ENCODE measurements around the gene RBCK1. TPM values are rescaled to one million over a fixed set of nuclear protein-coding genes. Genes with fewer than 3 reads are reported as not detected.
"Not testable (repeated sequence)": the region's sequence is repeated elsewhere in the genome, so short reads cannot be mapped to it uniquely, and the experiment has no call there.

RBCK1 gene
- polyA plus RNA-seq, 1 experiment = 130 TPM

DNA sequence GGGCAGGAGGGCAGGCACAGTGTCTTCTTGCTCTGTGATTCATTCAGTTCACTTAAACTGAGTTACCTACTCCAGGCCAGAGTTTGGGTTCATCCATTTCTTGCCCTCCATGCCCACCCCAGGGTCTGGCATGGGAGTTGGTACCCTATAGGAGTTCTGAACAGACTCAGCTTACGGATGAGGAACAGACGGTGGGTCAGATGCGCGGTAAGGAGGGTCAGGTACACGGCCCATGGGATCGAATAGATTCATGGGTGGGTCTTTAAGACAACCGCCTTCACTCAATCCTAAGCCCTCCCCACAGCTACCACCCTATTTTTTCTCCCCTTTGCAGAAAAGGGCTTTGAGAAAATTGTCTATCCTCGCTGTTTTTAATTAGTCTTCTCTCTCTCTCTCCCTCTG lies 40.6 kb upstream of the RBCK1 start:
- DNase-seq (ENCODE audit: low read depth) = no peak
- no peaks in the 10 kb centered on the region for H3K27me3 ChIP-seq (ENCODE audit: control insufficient read depth, insufficient read depth, low read length)
- ChIA-PET CTCF (no interaction called here), POLR2A (no interaction called here)
- no peaks in the 10 kb centered on the region for H3K36me3 ChIP-seq (ENCODE audit: control insufficient read depth, insufficient read depth, low read length)
- no peak overlapping the region for H3K4me3 ChIP-seq (ENCODE audit: low read depth, low read length)
- TF ChIP-seq, protein P1, sequence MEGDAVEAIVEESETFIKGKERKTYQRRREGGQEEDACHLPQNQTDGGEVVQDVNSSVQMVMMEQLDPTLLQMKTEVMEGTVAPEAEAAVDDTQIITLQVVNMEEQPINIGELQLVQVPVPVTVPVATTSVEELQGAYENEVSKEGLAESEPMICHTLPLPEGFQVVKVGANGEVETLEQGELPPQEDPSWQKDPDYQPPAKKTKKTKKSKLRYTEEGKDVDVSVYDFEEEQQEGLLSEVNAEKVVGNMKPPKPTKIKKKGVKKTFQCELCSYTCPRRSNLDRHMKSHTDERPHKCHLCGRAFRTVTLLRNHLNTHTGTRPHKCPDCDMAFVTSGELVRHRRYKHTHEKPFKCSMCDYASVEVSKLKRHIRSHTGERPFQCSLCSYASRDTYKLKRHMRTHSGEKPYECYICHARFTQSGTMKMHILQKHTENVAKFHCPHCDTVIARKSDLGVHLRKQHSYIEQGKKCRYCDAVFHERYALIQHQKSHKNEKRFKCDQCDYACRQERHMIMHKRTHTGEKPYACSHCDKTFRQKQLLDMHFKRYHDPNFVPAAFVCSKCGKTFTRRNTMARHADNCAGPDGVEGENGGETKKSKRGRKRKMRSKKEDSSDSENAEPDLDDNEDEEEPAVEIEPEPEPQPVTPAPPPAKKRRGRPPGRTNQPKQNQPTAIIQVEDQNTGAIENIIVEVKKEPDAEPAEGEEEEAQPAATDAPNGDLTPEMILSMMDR (IDR thresholded peaks at IDR 0.05; ENCODE audit: insufficient read depth, low read depth, low read length) = no peak

DNA sequence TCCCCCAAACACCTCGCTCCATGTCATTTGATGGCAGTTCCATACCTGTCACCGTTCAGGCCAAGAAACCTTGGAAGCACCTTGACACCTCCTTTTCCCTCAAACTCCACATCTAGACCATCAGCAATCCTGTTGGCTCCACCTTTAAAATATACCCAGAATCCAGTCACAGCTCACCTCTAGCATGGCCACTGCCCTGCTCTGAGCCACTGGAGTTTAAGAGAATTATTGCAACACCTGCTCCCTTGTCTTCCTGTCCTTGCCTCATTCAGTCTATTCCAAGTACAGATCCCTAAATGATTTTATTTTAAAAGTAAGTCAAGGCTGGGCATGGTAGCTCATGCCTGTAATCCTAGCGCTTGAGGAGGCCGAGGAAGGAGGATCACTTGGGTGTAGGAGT lies 39.2 kb upstream of the RBCK1 start:
- H3K27me3 ChIP-seq (ENCODE audit: control insufficient read depth, insufficient read depth, low read length) = no peaks in the 10 kb centered on the region
- ChIA-PET CTCF (interaction anchor here (1.0 to 1.1 kb wide), 2 partner anchors 12 to 14 kb away, joined by 4 to 6 read pairs; partner anchors contain the start of gene TRIB3), POLR2A (no interaction called here)
- TF ChIP-seq, protein P1 (IDR thresholded peaks at IDR 0.05; ENCODE audit: insufficient read depth, low read depth, low read length) = no peak
- no peak overlapping the region for H3K4me3 ChIP-seq (ENCODE audit: low read depth, low read length)
- no peak for DNase-seq (ENCODE audit: low read depth)
- H3K36me3 ChIP-seq (ENCODE audit: control insufficient read depth, insufficient read depth, low read length) = no peaks in the 10 kb centered on the region

GRCh38 chr20:370151-370600 lies 37.9 kb upstream of the RBCK1 start:
- CTCF ChIA-PET = interaction anchor here (5.1 kb wide), 1 partner anchor 16 kb away, joined by 19 read pairs; no protein-coding TSS in a partner anchor

DNA sequence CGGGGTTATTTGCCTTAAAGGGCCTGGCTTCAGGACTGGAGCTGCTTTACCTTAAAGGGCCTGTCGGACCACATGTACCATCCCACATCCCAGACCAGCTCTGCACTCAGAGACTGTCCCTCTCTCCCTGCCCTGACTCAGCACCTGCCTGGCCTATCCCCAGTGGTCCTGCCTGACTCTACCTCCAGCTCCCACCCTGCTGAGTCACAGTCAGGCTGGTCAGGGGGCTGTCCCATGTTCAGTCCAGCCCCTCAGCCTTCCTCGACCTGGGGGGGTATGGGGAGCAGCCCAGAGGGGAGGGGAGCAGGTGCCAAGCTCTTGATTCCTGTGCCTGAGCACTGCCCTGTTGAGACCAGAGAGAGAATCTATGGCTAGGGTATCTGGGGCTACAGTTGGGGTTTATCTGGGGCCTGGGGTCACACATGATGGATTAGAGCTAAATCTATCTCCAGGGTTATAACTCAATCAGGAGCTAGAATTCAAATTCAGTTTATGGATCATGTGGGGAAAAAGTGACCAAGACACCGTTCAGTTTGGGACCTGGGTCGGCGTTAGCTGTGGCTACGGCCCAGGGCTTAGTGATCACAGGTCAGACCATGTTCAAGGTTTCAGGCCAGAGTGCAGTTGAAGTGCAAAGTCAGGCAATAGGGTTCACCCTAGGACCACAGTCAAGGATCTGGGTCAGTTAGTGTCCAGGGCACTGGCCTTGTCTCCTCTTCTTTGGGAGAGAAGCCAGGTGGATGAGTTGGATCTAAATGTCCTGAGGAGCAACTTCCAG lies 36.9 kb upstream of the RBCK1 start:
- TF ChIP-seq, protein P1 (IDR thresholded peaks at IDR 0.05; ENCODE audit: insufficient read depth, low read depth, low read length) = no peak
- ChIA-PET POLR2A (no interaction called here), CTCF (interaction anchor here (2.3 to 5.1 kb wide), 2 partner anchors 10 to 17 kb away, joined by 10 to 19 read pairs; no protein-coding TSS in a partner anchor)

More at GRCh38 chr20:370151-370600, 37.9 kb upstream of the RBCK1 start:
- Histone ChIP-seq H3K36me3 (ENCODE audit: control insufficient read depth, insufficient read depth, low read length) (no peaks in the 10 kb centered on the region), H3K4me3 (ENCODE audit: low read depth, low read length) (no peak overlapping the region), H3K27me3 (ENCODE audit: control insufficient read depth, insufficient read depth, low read length) (no peaks in the 10 kb centered on the region)
- no peak for DNase-seq (ENCODE audit: low read depth)
- POLR2A ChIA-PET = no interaction called here
- TF ChIP-seq, protein P1 (IDR thresholded peaks at IDR 0.05; ENCODE audit: insufficient read depth, low read depth, low read length) = no peak

DNA sequence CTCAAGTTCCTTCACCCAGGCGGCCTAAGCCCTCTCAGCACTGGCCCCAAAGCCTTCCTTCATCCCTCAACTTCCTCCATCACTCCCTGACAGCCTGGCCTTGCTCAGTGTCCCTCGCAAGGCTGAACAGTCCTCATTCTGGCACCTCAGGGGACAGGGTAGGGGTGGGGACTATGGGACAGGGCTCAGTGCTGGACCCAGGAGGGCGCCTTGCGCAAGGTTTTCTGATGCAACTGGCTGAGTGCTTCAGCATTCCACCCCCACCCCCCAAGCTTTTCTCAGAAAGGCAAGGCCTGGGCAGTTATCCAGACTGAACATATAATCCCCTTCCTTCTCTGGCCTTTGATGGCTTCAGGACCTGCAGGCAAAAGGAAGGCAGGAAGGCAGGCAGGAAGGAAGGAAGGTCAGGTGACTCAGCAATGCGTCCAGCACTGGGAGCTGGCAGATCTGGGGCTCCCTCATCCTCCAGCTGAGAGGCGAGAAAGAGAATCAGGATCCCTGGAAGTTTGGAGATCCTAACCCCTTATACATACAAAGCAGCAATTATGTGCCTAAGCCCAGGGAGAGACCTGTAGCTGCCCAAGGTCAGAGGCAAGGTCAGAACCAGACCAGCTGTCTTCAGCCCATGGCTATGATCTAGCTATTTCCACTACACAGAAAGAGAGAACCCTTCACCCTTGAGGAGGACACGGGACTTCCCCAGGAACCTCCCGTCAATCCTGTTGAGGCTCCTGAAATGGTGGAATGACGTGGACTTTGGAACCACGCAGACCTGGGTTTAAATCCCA lies 36.1 kb upstream of the RBCK1 start:
- H3K27me3 ChIP-seq (ENCODE audit: control insufficient read depth, insufficient read depth, low read length) = no peaks in the 10 kb centered on the region
- DNase-seq (ENCODE audit: low read depth) = peak; percentile 53
- TF ChIP-seq, protein P1 (IDR thresholded peaks at IDR 0.05; ENCODE audit: insufficient read depth, low read depth, low read length) = no peak
- no peak overlapping the region for H3K4me3 ChIP-seq (ENCODE audit: low read depth, low read length)
- H3K36me3 ChIP-seq (ENCODE audit: control insufficient read depth, insufficient read depth, low read length) = no peaks in the 10 kb centered on the region
- ChIA-PET POLR2A (interaction anchor here (0.6 kb wide), 1 partner anchor 9 kb away, joined by 7 read pairs; the partner anchor contains the start of gene TRIB3), CTCF (interaction anchor here (1.2 to 5.1 kb wide), 3 partner anchors 11 to 106 kb away, joined by 3 to 19 read pairs (median 10); no protein-coding TSS in a partner anchor)

More for the DNA sequence above, 36.9 kb upstream of the RBCK1 start:
- Histone ChIP-seq H3K4me3 (ENCODE audit: low read depth, low read length) (no peak overlapping the region), H3K27me3 (ENCODE audit: control insufficient read depth, insufficient read depth, low read length) (no peaks in the 10 kb centered on the region), H3K36me3 (ENCODE audit: control insufficient read depth, insufficient read depth, low read length) (no peaks in the 10 kb centered on the region)
- DNase-seq (ENCODE audit: low read depth) = no peak

DNA sequence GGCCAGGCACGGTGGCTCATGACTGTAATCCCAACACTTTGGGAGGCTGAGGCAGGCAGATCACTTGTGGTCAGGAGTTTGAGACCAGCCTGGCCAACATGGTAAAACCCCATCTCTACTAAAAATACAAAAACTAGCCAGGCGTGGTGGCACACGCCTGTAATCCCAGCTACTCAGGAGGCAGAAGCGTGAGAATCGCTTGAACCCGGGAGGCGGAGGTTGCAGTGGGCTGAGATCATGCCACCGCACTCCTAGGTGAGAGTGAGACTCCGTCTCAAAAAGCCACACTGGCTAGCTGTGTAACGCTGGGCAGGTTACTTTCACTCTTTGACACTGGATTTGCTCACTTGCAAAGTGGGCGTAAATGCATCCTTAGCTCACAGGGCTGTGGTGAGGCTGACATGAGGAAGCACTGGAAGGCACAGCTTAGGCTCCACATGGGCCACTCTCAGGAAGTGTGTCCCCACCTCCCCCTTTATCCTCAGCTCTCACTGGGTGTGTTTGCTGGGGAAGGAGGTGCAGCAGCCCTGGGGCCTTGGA lies 35.5 kb upstream of the RBCK1 start:
- CTCF ChIA-PET = interaction anchor here (0.9 to 5.1 kb wide), 4 partner anchors 12 to 106 kb away, joined by 3 to 19 read pairs (median 6); no protein-coding TSS in a partner anchor
- H3K36me3 ChIP-seq (ENCODE audit: control insufficient read depth, insufficient read depth, low read length); H3K4me3 ChIP-seq (ENCODE audit: low read depth, low read length); DNase-seq (ENCODE audit: low read depth); POLR2A ChIA-PET; H3K27me3 ChIP-seq (ENCODE audit: control insufficient read depth, insufficient read depth, low read length): not testable (repeated sequence)

Data from BJ (cell line).